HG03354 (cell line): Measurements from ENCODE around the gene SUPT20H.

Source experiments
- ATAC-seq: cut with Tn5 transposase; IDR thresholded peaks from one replicate; pipeline ENCODE4 v1.9.1; 2021; ENCODE audit warnings: mild to moderate bottlenecking; ENCODE audit not compliant: unreplicated experiment, poor library complexity, severe bottlenecking

SUPT20H gene

GRCh38 chr13:37011002-37011401 is 48.5 kb downstream of the SUPT20H start:
- no peak for ATAC-seq

DNA sequence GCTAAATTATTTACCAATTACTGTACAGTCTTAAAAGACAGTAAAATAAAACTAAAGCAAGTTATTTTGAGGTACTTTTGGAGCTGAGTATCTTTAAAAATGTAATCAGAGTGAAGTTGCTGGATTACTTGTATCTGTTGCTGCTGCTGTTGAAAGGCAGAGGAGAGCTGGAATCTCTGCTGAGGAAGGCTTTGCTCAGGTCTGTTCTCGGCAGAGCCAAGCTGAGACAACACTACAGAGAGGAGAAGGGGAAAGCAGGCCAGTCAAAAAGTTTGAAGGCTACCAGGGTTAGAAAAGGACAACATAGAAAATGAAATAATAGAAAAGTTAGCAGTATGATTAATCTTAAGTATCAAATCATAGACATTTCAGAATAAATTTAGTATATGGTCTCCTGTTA is 49.1 kb downstream of the SUPT20H start:
- ATAC-seq, result no peak

GRCh38 chr13:37009692-37010091 is 49.8 kb downstream of the SUPT20H start:
- ATAC-seq, result no peak

GRCh38 chr13:37001921-37002250 is 57.6 kb downstream of the SUPT20H start:
- ATAC-seq, result no peak

GRCh38 chr13:36999054-36999714 is 60.3 kb downstream of the SUPT20H start, which contains the start of gene ALG5:
ALG5 (minus strand) TSS chr13:36999340; CDS start chr13:36999300, 40 bp downstream.
- peak; percentile 70 for ATAC-seq

GRCh38 chr13:36998624-36999041 is 60.9 kb downstream of the SUPT20H start:
- peak; percentile 10 for ATAC-seq

GRCh38 chr13:36997716-36998427 is 61.6 kb downstream of the SUPT20H start:
- no peak for ATAC-seq

GRCh38 chr13:36992362-36992761 is 67.1 kb downstream of the SUPT20H start:
- ATAC-seq, result no peak

DNA sequence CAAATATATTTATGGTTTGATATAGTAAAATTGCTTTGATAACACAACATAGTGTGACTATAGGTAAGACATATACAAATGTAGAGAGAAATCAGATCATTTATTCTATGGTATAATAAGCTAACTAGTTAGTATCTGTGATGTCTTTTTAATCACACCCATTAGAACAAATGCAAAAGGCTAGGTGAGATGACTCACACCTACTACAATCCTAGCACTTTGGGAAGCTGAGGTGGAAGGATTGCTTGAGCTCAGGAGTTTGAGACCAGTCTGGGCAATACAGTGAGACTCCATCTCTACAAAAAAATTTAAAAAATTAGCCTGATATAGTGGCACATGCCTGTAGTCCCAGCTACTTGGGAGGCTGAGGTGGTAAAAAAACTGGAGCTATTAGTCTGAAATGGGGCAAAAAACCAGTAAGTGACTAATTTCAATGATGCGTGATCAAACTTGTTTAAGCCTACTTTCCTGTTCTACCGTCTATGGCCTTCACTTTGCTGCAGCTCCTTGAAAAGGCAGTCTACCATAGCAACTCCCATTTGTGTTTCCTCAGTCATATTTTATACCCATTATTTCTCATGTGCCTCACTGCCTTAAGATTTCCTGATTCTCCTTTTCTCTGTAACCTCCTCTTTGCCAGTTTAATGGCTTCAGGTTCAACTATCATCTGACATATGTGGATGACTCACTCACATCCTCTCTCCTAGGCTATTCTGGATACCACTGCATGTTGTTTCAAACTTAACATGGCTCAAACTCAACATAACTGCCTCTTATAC is 72.8 kb downstream of the SUPT20H start:
- ATAC-seq, result no peak

GRCh38 chr13:36981156-36981743 is 78.2 kb downstream of the SUPT20H start:
- peak; percentile 71 for ATAC-seq

- ATAC-seq, result no peak
Measured at GRCh38 chr13:36979361-36980050, 80.0 kb downstream of the SUPT20H start.

DNA sequence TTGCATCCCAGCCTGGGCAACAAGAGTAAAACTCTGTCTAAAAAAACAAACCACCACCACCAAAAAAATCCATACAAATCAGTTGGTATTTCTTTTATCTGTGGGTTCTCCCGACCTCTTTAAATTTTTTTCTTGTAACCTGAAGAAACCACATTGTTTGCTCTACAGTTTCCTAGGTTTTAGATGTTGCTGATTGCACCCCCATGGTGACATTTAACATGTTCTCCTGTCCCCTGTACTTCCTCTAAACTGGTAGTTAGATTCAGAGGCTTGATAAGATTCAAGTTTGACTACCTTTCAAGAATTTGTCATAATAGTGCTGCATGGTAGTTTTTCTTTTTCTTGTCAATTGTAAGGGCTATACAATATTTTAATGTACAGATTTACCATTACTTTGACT is 84.3 kb downstream of the SUPT20H start:
- ATAC-seq, result no peak

GRCh38 chr13:36973621-36974295 is 85.7 kb downstream of the SUPT20H start:
- peak; percentile 78 for ATAC-seq

- no peak for ATAC-seq
Measured at GRCh38 chr13:36973009-36973408, 86.5 kb downstream of the SUPT20H start.

DNA sequence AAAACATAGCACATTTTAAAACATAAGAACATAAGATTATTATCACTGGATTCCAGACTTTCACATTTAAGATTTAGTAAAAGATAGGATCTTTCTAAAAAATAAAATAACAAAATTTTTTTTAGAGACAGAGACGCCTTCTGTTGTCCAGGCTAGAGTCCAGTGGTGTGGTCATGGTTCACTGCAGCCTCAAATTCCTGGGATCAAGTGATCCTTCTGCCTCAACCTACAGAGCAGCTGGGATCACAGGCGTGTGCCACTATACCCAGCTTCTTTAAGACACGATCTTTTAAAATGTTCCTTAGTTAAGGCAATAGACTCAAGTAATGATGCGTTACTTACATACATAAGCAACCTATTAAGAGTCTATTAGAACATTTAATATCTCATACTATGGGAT is 93.1 kb downstream of the SUPT20H start:
- no peak for ATAC-seq

DNA sequence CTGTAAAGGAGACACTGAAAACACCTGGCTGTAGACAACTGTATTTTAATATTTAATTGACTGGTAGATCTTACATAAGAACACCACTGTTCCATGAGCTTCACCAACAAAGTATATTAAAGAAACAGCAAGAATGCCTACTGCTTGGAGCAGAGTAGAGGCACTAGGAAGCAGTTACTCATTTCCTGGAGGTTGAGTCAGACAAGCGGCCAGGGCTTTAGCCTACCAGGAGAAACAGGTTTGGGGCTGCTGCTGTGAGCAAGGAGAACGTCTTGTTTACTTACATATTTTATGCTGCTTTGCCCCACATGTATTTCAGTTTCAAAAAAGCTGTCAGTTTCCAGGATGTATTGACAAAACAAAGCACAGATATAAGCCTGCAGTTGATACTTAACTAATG is 93.7 kb downstream of the SUPT20H start:
- no peak for ATAC-seq

GRCh38 chr13:36959456-36960116 is 99.9 kb downstream of the SUPT20H start:
- ATAC-seq, result no peak
